Hindlimb muscle (tissue), 1 donor: ENCODE data around the gene STEAP1B. TPM values are rescaled to one million over a fixed set of nuclear protein-coding genes. Genes with fewer than 3 reads are reported as not detected.

ENCODE experiments used
- polyA plus RNA-seq: library from polyadenylated mRNA; unstranded; fragments of 120-200 nt; gene quantifications from one replicate; pipeline ENCODE4 v1.2.1, GENCODE V29; 2013; ENCODE audit not compliant: insufficient read length

STEAP1B gene
- polyA plus RNA-seq, 1 donor: 1.8 TPM

Other genes starting within 250 kb of the STEAP1B start
- 14.6 TPM for gene RAPGEF5, start 143.0 kb downstream of the STEAP1B start, polyA plus RNA-seq
- gene IL6, start 227.0 kb upstream of the STEAP1B start, polyA plus RNA-seq: 0.41 TPM